C1 segment of cervical spinal cord (tissue), 14 donors: ENCODE measurements around the gene ADAMTS9.

Experiments
- DNase-seq, 14 donors: peaks; one replicate each; lab custom pipeline; 2025; lab: John Stamatoyannopoulos, UW

ADAMTS9 gene

GRCh38 chr3:64687781-64688604 lies at the start of gene ADAMTS9:
Gene ADAMTS9 (minus strand): TSS chr3:64688000. CDS start chr3:64687657, 343 bp downstream.
- peak in 13 of 14 donors; percentile 5 to 80 (median 43) for DNase-seq

GRCh38 chr3:64732576-64732975 lies 44.8 kb upstream of the ADAMTS9 start:
- no peak for DNase-seq

- no peak for DNase-seq
These were observed 42.9 kb upstream of the ADAMTS9 start for GRCh38 chr3:64730681-64731080.

GRCh38 chr3:64728994-64729393 lies 41.2 kb upstream of the ADAMTS9 start:
- DNase-seq: no peak

- no peak for DNase-seq
These were observed 40.6 kb upstream of the ADAMTS9 start for GRCh38 chr3:64728428-64728827.

GRCh38 chr3:64726414-64727090 lies 38.8 kb upstream of the ADAMTS9 start:
- no peak for DNase-seq

GRCh38 chr3:64718976-64719375 lies 31.2 kb upstream of the ADAMTS9 start:
- DNase-seq: no peak

GRCh38 chr3:64717872-64718613 lies 30.2 kb upstream of the ADAMTS9 start:
- no peak for DNase-seq

- no peak for DNase-seq
These were observed 29.6 kb upstream of the ADAMTS9 start for GRCh38 chr3:64717411-64717810.

GRCh38 chr3:64716110-64716710 lies 28.4 kb upstream of the ADAMTS9 start:
- DNase-seq: no peak

- no peak for DNase-seq
These were observed 27.6 kb upstream of the ADAMTS9 start for GRCh38 chr3:64715211-64715982.

GRCh38 chr3:64708456-64708855 lies 20.7 kb upstream of the ADAMTS9 start:
- no peak for DNase-seq

GRCh38 chr3:64705946-64706345 lies 18.1 kb upstream of the ADAMTS9 start:
- no peak for DNase-seq

- DNase-seq: no peak
These were observed 9.1 kb upstream of the ADAMTS9 start for GRCh38 chr3:64696896-64697295.

GRCh38 chr3:64694114-64694513 lies 6.3 kb upstream of the ADAMTS9 start:
- no peak for DNase-seq

GRCh38 chr3:64693031-64693430 lies 5.2 kb upstream of the ADAMTS9 start:
- DNase-seq: no peak

GRCh38 chr3:64691051-64691450 lies 3.3 kb upstream of the ADAMTS9 start:
- no peak for DNase-seq

GRCh38 chr3:64687086-64687780 lies 567 bp downstream of the ADAMTS9 start:
- DNase-seq: peak in 1 of 14 donors; percentile 49

GRCh38 chr3:64686446-64686908 lies 1.3 kb downstream of the ADAMTS9 start:
- peak in 2 of 14 donors; percentile 28 to 36 for DNase-seq

- peak in 12 of 14 donors; percentile 14 to 87 (median 63) for DNase-seq
These were observed 1.9 kb downstream of the ADAMTS9 start for GRCh38 chr3:64685800-64686445.
